Measurements from ENCODE around the gene ORAI3. TPM values are rescaled to one million over a fixed set of nuclear protein-coding genes. Genes with fewer than 3 reads are reported as not detected.

Gene ORAI3
- total RNA-seq, 6 experiments from 2014 or later, result 27.7 to 56.6 (median 31.6) TPM

DNA sequence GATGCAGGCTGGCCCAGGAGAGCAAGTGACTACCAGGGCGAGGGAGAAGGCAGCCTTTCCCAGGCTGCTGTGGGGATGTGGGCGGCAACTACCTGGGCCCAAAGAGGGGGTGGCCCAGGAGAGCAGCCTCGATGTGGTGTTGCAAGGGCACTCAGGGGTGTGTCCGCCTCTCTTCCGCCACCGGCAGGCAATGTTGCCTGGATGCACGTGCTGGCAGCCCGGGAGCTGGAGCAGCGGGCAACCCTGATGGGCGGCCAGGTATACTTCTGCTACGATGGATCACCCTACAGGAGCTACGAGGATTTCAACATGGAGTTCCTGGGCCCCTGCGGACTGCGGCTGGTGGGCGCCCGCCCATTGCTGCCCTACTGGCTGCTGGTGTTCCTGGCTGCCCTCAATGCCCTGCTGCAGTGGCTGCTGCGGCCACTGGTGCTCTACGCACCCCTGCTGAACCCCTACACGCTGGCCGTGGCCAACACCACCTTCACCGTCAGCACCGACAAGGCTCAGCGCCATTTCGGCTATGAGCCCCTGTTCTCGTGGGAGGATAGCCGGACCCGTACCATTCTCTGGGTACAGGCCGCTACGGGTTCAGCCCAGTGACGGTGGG lies 38.8 kb downstream of the ORAI3 start:
- ATAC-seq, result no peak
- TF ChIP-seq, protein P1, sequence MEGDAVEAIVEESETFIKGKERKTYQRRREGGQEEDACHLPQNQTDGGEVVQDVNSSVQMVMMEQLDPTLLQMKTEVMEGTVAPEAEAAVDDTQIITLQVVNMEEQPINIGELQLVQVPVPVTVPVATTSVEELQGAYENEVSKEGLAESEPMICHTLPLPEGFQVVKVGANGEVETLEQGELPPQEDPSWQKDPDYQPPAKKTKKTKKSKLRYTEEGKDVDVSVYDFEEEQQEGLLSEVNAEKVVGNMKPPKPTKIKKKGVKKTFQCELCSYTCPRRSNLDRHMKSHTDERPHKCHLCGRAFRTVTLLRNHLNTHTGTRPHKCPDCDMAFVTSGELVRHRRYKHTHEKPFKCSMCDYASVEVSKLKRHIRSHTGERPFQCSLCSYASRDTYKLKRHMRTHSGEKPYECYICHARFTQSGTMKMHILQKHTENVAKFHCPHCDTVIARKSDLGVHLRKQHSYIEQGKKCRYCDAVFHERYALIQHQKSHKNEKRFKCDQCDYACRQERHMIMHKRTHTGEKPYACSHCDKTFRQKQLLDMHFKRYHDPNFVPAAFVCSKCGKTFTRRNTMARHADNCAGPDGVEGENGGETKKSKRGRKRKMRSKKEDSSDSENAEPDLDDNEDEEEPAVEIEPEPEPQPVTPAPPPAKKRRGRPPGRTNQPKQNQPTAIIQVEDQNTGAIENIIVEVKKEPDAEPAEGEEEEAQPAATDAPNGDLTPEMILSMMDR (IDR thresholded peaks at IDR 0.05), result no peak
- no peak for TF ChIP-seq POLR2A (IDR thresholded peaks at IDR 0.05)
- H3K27ac ChIP-seq, result no peak overlapping the region
- no peaks in the 10 kb centered on the region for H3K27me3 ChIP-seq
- peaks cover 0 to 12% (median 5%) of the 10 kb centered on the region in 4 donors for H3K4me1 ChIP-seq
- no peak overlapping the region for H3K4me3 ChIP-seq
- WGBS (ENCODE audit: insufficient coverage, low coverage, low lambda C conversion rate, missing lambda C conversion rate), result no CpG with 5 or more reads among the region's 30 CpGs
- no peaks in the 10 kb centered on the region for H3K9me3 ChIP-seq
- intact Hi-C loops (cut with DNase I), result loop anchor here (10.0 kb wide), 2 partner anchors 57 to 97 kb away; partner anchors contain the start of gene PRSS53 (in 1 of the 2)
- no peak for DNase-seq
- peaks cover 0 to 7% (median 0%) of the 10 kb centered on the region in 4 donors for H3K36me3 ChIP-seq

DNA sequence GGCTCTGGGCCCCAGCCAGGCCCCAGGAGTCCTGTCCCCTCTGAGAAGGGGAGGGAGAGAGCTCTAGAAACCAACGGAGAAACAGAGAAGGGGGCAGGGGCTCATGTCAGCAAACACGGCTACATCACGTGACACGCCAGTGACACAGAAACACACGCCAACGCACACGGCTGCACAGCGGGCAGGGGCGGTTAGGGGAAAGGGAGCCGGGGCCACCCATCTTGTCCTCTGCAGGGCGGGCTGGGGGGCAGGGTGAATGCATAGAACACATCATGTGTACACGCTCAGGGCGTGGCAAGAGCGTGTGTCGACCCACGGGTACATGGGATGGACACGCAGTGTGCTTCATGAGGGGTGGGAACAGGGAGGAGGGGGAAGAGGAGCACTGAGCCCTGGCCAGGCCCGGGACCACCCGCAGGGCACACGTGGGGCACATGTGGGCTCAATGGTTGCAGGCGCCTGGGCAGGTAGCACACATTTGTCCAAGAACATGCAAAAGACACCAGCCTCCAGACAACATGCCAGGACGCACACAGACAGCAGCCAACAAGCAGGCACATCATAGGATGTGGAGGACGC lies 40.7 kb downstream of the ORAI3 start:
- H3K4me1 ChIP-seq, result peaks cover 0 to 12% (median 5%) of the 10 kb centered on the region in 4 donors
- no peaks in the 10 kb centered on the region for H3K27me3 ChIP-seq
- no peaks in the 10 kb centered on the region for H3K9me3 ChIP-seq
- DNase-seq, result no peak
- H3K4me3 ChIP-seq, result no peak overlapping the region
- intact Hi-C loops (cut with DNase I), result loop anchor here (10.0 kb wide), 3 partner anchors 55 to 445 kb away; partner anchors contain the start of gene PRSS53 (in 1 of the 2)
- peaks cover 0 to 7% (median 0%) of the 10 kb centered on the region in 4 donors for H3K36me3 ChIP-seq
- 79% methylated on average over 4 of the region's 23 CpGs for WGBS (ENCODE audit: insufficient coverage, low coverage, low lambda C conversion rate, missing lambda C conversion rate)
- ATAC-seq, result no peak
- no peak overlapping the region for H3K27ac ChIP-seq
- no peak for TF ChIP-seq POLR2A (IDR thresholded peaks at IDR 0.05)
- TF ChIP-seq, protein P1 (IDR thresholded peaks at IDR 0.05), result no peak

DNA sequence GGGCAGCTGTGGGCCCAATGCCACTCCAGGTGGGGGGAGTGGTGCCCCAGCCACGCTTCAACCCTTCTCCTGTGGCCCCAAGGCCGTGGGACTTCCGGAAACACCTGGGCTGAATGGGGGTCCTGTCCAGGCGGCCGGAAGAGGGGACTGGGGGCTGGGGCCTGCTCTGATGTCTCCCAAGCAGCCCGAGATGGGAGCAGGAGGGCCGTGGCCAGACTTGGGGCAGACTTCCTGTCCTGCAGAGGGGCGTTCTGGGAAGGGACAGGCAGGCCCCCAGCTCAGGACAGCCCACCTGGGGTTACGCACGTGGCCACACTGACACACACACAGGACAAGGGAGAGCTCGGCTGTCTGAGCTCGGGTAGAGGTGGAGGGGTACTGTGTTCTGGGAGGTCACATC lies 41.2 kb downstream of the ORAI3 start:
- H3K9me3 ChIP-seq, result no peaks in the 10 kb centered on the region
- H3K27me3 ChIP-seq, result no peaks in the 10 kb centered on the region
- WGBS (ENCODE audit: insufficient coverage, low coverage, low lambda C conversion rate, missing lambda C conversion rate), result 60% methylated on average over 1 of the region's 12 CpGs
- H3K4me3 ChIP-seq, result no peak overlapping the region
- DNase-seq (no peak), ATAC-seq (no peak)
- no peak overlapping the region for H3K27ac ChIP-seq
- intact Hi-C loops (cut with DNase I), result loop anchor here in 1 of 2 donors (10.0 kb wide), 1 partner anchor 445 kb away; no protein-coding TSS in a partner anchor
- no peak for TF ChIP-seq POLR2A (IDR thresholded peaks at IDR 0.05)
- TF ChIP-seq, protein P1 (IDR thresholded peaks at IDR 0.05), result no peak
- peaks cover 0 to 7% (median 0%) of the 10 kb centered on the region in 4 donors for H3K36me3 ChIP-seq
- peaks cover 0 to 17% (median 5%) of the 10 kb centered on the region in 4 donors for H3K4me1 ChIP-seq

DNA sequence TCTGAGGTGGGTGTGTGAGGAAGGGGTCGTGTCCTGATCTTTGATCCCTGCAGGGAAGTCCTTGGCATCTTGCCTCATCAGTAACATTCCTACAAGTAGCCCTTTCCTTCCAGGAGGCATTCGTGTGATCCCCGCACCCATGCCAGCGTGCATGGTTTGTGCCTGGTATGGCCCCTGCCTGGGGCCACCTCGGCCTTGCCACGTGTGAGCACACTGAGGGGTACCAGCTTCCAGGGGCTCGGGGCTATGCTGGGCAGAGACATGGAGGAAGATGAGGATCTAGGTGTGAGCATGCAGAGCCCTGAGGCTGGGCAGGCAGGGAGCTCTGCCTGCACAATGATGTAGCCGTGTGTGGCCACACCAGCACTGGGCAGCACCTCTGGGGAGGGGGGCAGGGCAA lies 42.2 kb downstream of the ORAI3 start:
- Histone ChIP-seq H3K27ac (no peak overlapping the region), H3K36me3 (peaks cover 0 to 7% (median 0%) of the 10 kb centered on the region in 4 donors), H3K9me3 (no peaks in the 10 kb centered on the region), H3K4me1 (peaks cover 0 to 24% (median 8%) of the 10 kb centered on the region in 4 donors), H3K27me3 (no peaks in the 10 kb centered on the region), H3K4me3 (no peak overlapping the region)
- intact Hi-C loops (cut with DNase I), result loop anchor here in 1 of 2 donors (10.0 kb wide), 1 partner anchor 444 kb away; no protein-coding TSS in a partner anchor
- no CpG with 5 or more reads among the region's 8 CpGs for WGBS (ENCODE audit: insufficient coverage, low coverage, low lambda C conversion rate, missing lambda C conversion rate)
- no peak for TF ChIP-seq POLR2A (IDR thresholded peaks at IDR 0.05)
- TF ChIP-seq, protein P1 (IDR thresholded peaks at IDR 0.05), result no peak
- DNase-seq (no peak), ATAC-seq (no peak)
